H1 (cell line): ENCODE results near the gene SMYD3. TPM values are rescaled to one million over a fixed set of nuclear protein-coding genes. Genes with fewer than 3 reads are reported as not detected.

Experiments
- CTCF ChIA-PET: fragments of 300-600 bp; sonication (Branson Sonifier 250); formaldehyde crosslinking; loops from one replicate; lab custom pipeline; 2021; ENCODE audit not compliant: partially characterized antibody; lab: Charles Lee
- POLR2A ChIA-PET: fragments of 300-600 bp; sonication (Branson Sonifier 250); formaldehyde crosslinking; loops from one replicate; lab custom pipeline; 2021; ENCODE audit warnings: inconsistent platforms; ENCODE audit not compliant: partially characterized antibody; lab: Charles Lee
- DNase-seq, 2 experiments: peaks; one replicate each; pipeline versions ENCODE4 v3.0.0 to v3.0.0-alpha.2; 2010 to 2022; ENCODE audit warnings: low spot score in 2 of 2, low read depth in 1 of 2, mixed read lengths in 1 of 2
- FAIRE-seq: peaks from 2 replicates; lab custom pipeline; 2011; peaks lifted over from hg19 to GRCh38; lab: Jason Lieb, UNC
- H2AFZ ChIP-seq: 2 replicates; pipeline ENCODE4 v1.8.1; 2012; ENCODE audit warnings: low read length, inconsistent platforms
- H2AK5ac ChIP-seq: 2 replicates; pipeline ENCODE4 v1.6.1; 2013; ENCODE audit warnings: low read depth, low read length
- H2BK120ac ChIP-seq: replicated peaks from 2 replicates; pipeline ENCODE3; 2013; ENCODE audit warnings: low read depth, low read length, inconsistent platforms
- H2BK12ac ChIP-seq: 2 replicates; pipeline ENCODE4 v1.6.1; 2013; ENCODE audit warnings: low read depth, low read length
- H2BK15ac ChIP-seq: 2 replicates; pipeline ENCODE4 v1.6.1; 2013; ENCODE audit warnings: low read length
- H2BK20ac ChIP-seq: 2 replicates; pipeline ENCODE4 v1.6.1; 2013; ENCODE audit warnings: low read length
- H2BK5ac ChIP-seq: 2 replicates; pipeline ENCODE4 v1.6.1; 2013; ENCODE audit warnings: low read depth, low read length
- H3K14ac ChIP-seq: 2 replicates; pipeline ENCODE4 v1.6.1; 2013; ENCODE audit warnings: inconsistent platforms; ENCODE audit not compliant: insufficient read length
- H3K18ac ChIP-seq: 2 replicates; pipeline ENCODE4 v1.6.1; 2013; ENCODE audit warnings: low read length; ENCODE audit errors: extremely low read depth
- H3K23ac ChIP-seq: 2 replicates; pipeline ENCODE4 v1.6.1; 2013; ENCODE audit warnings: inconsistent platforms; ENCODE audit not compliant: insufficient read length
- H3K23me2 ChIP-seq: 2 replicates; pipeline ENCODE4 v1.6.1; 2013; ENCODE audit warnings: low read depth, low read length
- H3K27ac ChIP-seq: 2 replicates; pipeline ENCODE4 v1.6.1; 2011; ENCODE audit warnings: low read depth, low read length, inconsistent platforms
- H3K27me3 ChIP-seq, 4 experiments: replicated peaks in 1 of 4; 1 replicate in 1 of 4; 2 replicates in 3 of 4; pipeline versions ENCODE4 v1.6.1 to v1.8.1; 2011 to 2013; ENCODE audit warnings: low read length in 3 of 4, mild to moderate bottlenecking in 3 of 4, inconsistent platforms in 2 of 4, mixed read lengths in 2 of 4, moderate library complexity in 1 of 4; ENCODE audit not compliant: control insufficient read depth in 3 of 4, insufficient read depth in 3 of 4; ENCODE audit errors: extremely low read depth in 1 of 4
- H3K36me3 ChIP-seq, 4 experiments: 2 replicates each; pipeline versions ENCODE4 v1.6.1 to v1.8.1; 2011 to 2013; ENCODE audit warnings: mild to moderate bottlenecking in 4 of 4, low read length in 3 of 4, moderate library complexity in 2 of 4, control low read depth in 1 of 4, inconsistent platforms in 1 of 4; ENCODE audit not compliant: insufficient read depth in 4 of 4, control insufficient read depth in 2 of 4
- H3K4ac ChIP-seq: replicated peaks from 2 replicates; pipeline ENCODE3; 2013; ENCODE audit warnings: low read length, low read depth, mixed read lengths, inconsistent platforms; ENCODE audit not compliant: insufficient read length
- H3K4me1 ChIP-seq, 4 experiments: replicated peaks in 1 of 4; 1 replicate in 1 of 4; 2 replicates in 3 of 4; pipeline versions ENCODE4 v1.6.1 to v1.8.1; 2011 to 2013; ENCODE audit warnings: low read length in 3 of 4, inconsistent platforms in 2 of 4, mixed read lengths in 1 of 4; ENCODE audit not compliant: insufficient read depth in 4 of 4, control insufficient read depth in 3 of 4
- H3K4me2 ChIP-seq, 2 experiments: 2 replicates each; pipeline versions ENCODE4 v1.6.1 to v1.8.1; 2011 to 2013; ENCODE audit warnings: low read depth in 2 of 2, low read length in 2 of 2, control low read depth in 1 of 2, inconsistent platforms in 1 of 2, mild to moderate bottlenecking in 1 of 2; ENCODE audit not compliant: insufficient read depth in 1 of 2
- H3K4me3 ChIP-seq, 4 experiments: fragments of 200-600, 300-600 bp in 1 of 4; sonication (generic), shearing (Covaris generic), sonication (Bioruptor Twin) in 1 of 4; 2 replicates each; pipeline versions ENCODE4 v1.5.1 to v1.8.1; 2011 to 2016; ENCODE audit warnings: low read length in 4 of 4, low read depth in 3 of 4, control low read depth in 2 of 4, inconsistent platforms in 2 of 4, mild to moderate bottlenecking in 2 of 4, mixed read lengths in 1 of 4, moderate library complexity in 1 of 4; ENCODE audit not compliant: insufficient read depth in 2 of 4; ENCODE audit errors: extremely low read depth in 1 of 4
- H3K56ac ChIP-seq: replicated peaks from 2 replicates; pipeline ENCODE3; 2013; ENCODE audit warnings: low read depth, mild to moderate bottlenecking, mixed read lengths, low read length, inconsistent platforms; ENCODE audit not compliant: insufficient read length
- H3K79me1 ChIP-seq: 2 replicates; pipeline ENCODE4 v1.6.1; 2013; ENCODE audit warnings: low read depth, low read length, control low read depth
- H3K79me2 ChIP-seq, 2 experiments: 2 replicates each; pipeline versions ENCODE4 v1.6.1 to v1.8.1; 2012 to 2013; ENCODE audit warnings: low read length in 2 of 2, mild to moderate bottlenecking in 2 of 2, inconsistent platforms in 1 of 2; ENCODE audit not compliant: insufficient read depth in 2 of 2, control insufficient read depth in 1 of 2
- H3K9ac ChIP-seq, 4 experiments: replicated peaks in 1 of 4; 1 replicate in 1 of 4; 2 replicates in 3 of 4; pipeline versions ENCODE4 v1.6.1 to v1.8.1; 2011 to 2013; ENCODE audit warnings: low read depth in 3 of 4, low read length in 3 of 4, control low read depth in 2 of 4, mild to moderate bottlenecking in 2 of 4, moderate library complexity in 2 of 4, inconsistent platforms in 1 of 4; ENCODE audit errors: extremely low read depth in 1 of 4
- H3K9me3 ChIP-seq, 2 experiments: 2 replicates each; pipeline versions ENCODE4 v1.6.1 to v1.8.1; 2012 to 2013; ENCODE audit warnings: mild to moderate bottlenecking in 2 of 2, moderate library complexity in 2 of 2, control low read depth in 1 of 2, inconsistent platforms in 1 of 2, low read depth in 1 of 2, low read length in 1 of 2, mixed read lengths in 1 of 2; ENCODE audit not compliant: insufficient read depth in 2 of 2
- H4K20me1 ChIP-seq, 2 experiments: replicated peaks in 1 of 2; 2 replicates each; pipeline versions ENCODE3 to v1.8.1; 2011 to 2013; ENCODE audit warnings: inconsistent platforms in 2 of 2, low read length in 2 of 2, mild to moderate bottlenecking in 1 of 2; ENCODE audit not compliant: insufficient read depth in 2 of 2, control insufficient read depth in 1 of 2
- H4K5ac ChIP-seq: 2 replicates; pipeline ENCODE4 v1.6.1; 2013; ENCODE audit warnings: low read length, low read depth, mixed read lengths, inconsistent platforms; ENCODE audit not compliant: insufficient read length
- H4K8ac ChIP-seq: 2 replicates; pipeline ENCODE4 v1.8.0; 2013; ENCODE audit warnings: mild to moderate bottlenecking, moderate library complexity, low read length, inconsistent platforms; ENCODE audit not compliant: insufficient read depth; ENCODE audit errors: extremely low read depth
- H4K91ac ChIP-seq: replicated peaks from 2 replicates; pipeline ENCODE3; 2013; ENCODE audit warnings: low read length, mixed read lengths, inconsistent platforms; ENCODE audit not compliant: insufficient read length
- JUN ChIP-seq: IDR thresholded peaks from 2 replicates; pipeline ENCODE4 v1.6.1; 2011; ENCODE audit warnings: low read depth, mild to moderate bottlenecking, improper control_type of control experiment, low read length
- MAFK ChIP-seq: IDR thresholded peaks from 2 replicates; pipeline ENCODE4 v1.6.1; 2012; ENCODE audit warnings: low read depth, mild to moderate bottlenecking, improper control_type of control experiment, low read length
- PHF8 ChIP-seq: fragments of 200-600 bp; sonication (generic); conservative IDR thresholded peaks from 2 replicates; pipeline ENCODE4 v1.7.1; 2012; ENCODE audit warnings: low read depth, mild to moderate bottlenecking, inconsistent platforms, low read length, moderate library complexity
- SP4 ChIP-seq: IDR thresholded peaks from 2 replicates; pipeline ENCODE4 v1.6.1; 2012; ENCODE audit warnings: low read length, inconsistent platforms
- TAF1 ChIP-seq: IDR thresholded peaks from 2 replicates; pipeline ENCODE4 v1.6.1; 2011; ENCODE audit warnings: mild to moderate bottlenecking, low read depth, low read length
- WGBS, 2 experiments: shearing (Covaris generic) in 1 of 2; methylation state at CpG; one replicate each; pipeline versions ENCODE4 v1.1.6 to v1.1.7; 2013 to 2015; ENCODE audit warnings: low lambda C conversion rate in 2 of 2, mixed read lengths in 2 of 2, inconsistent platforms in 1 of 2, low coverage in 1 of 2, missing lambda C conversion rate in 1 of 2; ENCODE audit not compliant: insufficient replicate concordance in 2 of 2, insufficient coverage in 1 of 2, insufficient read length in 1 of 2; ENCODE audit errors: extremely low coverage in 1 of 2, missing lambda C conversion rate in 1 of 2; 5-methylcytosine and 5-hydroxymethylcytosine counted together
- polyA plus RNA-seq, 7 experiments: library from polyadenylated mRNA; depleted of rRNA in 3 of 7; stranded (reverse) in 5 of 7; unstranded in 2 of 7; fragments of >200 nt in 5 of 7; fragments of 200-250 nt in 2 of 7; gene quantifications; 1 replicate in 5 of 7; 2 replicates in 1 of 7; 4 replicates in 1 of 7; pipeline versions ENCODE4 v1.2.1 to v1.2.3, GENCODE V29; 2011 to 2013; ENCODE audit warnings: missing spikeins in 2 of 7, mixed read lengths in 2 of 7
- total RNA-seq: library from RNA; stranded (reverse); fragmentation: NEBNext Ultra II Directional; extraction: Animal tissue kit (Norgen Biotek cat#: 25700); gene quantifications from 2 replicates; pipeline ENCODE4 v1.2.1, GENCODE V29; 2021

Gene SMYD3
- total and polyA plus RNA-seq, 2 of the 8 experiments (the other 6 are each of a cell fraction or from before 2014, with no cell fraction given) = 17.3 to 25.4 TPM

DNA sequence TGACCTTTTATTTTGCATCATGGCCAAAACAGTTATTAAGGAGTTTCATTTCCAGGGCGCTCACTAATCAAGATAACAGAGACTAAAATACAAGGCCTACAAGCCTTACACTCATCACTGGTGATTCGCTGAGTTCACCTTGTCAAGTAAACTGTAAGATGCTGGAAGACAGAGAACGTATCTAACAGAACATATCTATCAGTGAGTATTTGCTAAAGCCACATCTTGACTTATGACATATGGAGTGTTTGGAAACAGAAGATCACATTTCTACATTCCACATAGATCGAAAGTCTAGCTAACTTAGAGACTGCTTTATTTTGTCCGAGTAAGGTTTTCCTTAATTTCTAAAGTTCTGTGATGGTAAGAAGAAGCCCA, 506.5 kb downstream of the SMYD3 start:
- H3K79me2 ChIP-seq = no peaks in the 10 kb centered on the region
- no peak overlapping the region for H2BK20ac ChIP-seq
- 89% methylated on average over 5 of the region's 5 CpGs; no CpG with 5 or more reads in 1 of the 2 experiments for WGBS, 2 experiments
- no peak overlapping the region for H2BK12ac ChIP-seq
- no peaks in the 10 kb centered on the region for H3K36me3 ChIP-seq
- no peaks in the 10 kb centered on the region for H3K27me3 ChIP-seq
- ChIA-PET CTCF (interaction anchor here (0.6 to 1.6 kb wide), 3 partner anchors 13 to 847 kb away, joined by 3 to 4 read pairs (median 3); no protein-coding TSS in a partner anchor), POLR2A (no interaction called here)
- no peak overlapping the region for H3K27ac ChIP-seq
- no peak for DNase-seq
- H2AFZ ChIP-seq = no peak overlapping the region
- no peaks in the 10 kb centered on the region for H3K9me3 ChIP-seq
- H3K23me2 ChIP-seq = no peaks in the 10 kb centered on the region; the same call in 1 of the 2 replicates
- no peak for FAIRE-seq
- H3K14ac ChIP-seq = no peak overlapping the region
- no peaks in the 10 kb centered on the region for H4K20me1 ChIP-seq
- H2BK120ac ChIP-seq = no peak overlapping the region
- H3K4me2 ChIP-seq = no peak overlapping the region
- TF ChIP-seq TAF1 (no peak), SP4 (no peak), PHF8 (no peak), MAFK (no peak), JUN (no peak)
- TF ChIP-seq, all 59 proteins: peak for 0
- Histone ChIP-seq H3K4ac (no peak overlapping the region), H2AK5ac (no peak overlapping the region), H3K9ac (no peak overlapping the region), H3K56ac (no peak overlapping the region), H3K23ac (no peak overlapping the region), H4K8ac (no peak overlapping the region), H4K5ac (no peak overlapping the region), H3K4me3 (no peak overlapping the region), H3K79me1 (no peaks in the 10 kb centered on the region), H2BK5ac (no peak overlapping the region), H4K91ac (no peak overlapping the region), H2BK15ac (no peak overlapping the region), H3K4me1 (peaks cover 0 to 3% (median 0%) of the 10 kb centered on the region in 4 experiments; a peak in 3 of 7 replicates), H3K18ac (no peak overlapping the region)
